C4-2B (cell line): ENCODE measurements around the gene CDKAL1.
"Not testable (repeated sequence)": the region's sequence is repeated elsewhere in the genome, so short reads cannot be mapped to it uniquely, and the experiment has no call there.

Experiments
- ZFX ChIP-seq: fragments of 450-650 bp; IDR thresholded peaks from 2 replicates; pipeline ENCODE4 v1.6.1; 2017
- TF ChIP-seq, protein P1 (sequence below): fragments of 450-650 bp; conservative IDR thresholded peaks from 2 replicates; pipeline ENCODE4 v1.5.1; 2017; ENCODE audit warnings: mild to moderate bottlenecking

DNA sequence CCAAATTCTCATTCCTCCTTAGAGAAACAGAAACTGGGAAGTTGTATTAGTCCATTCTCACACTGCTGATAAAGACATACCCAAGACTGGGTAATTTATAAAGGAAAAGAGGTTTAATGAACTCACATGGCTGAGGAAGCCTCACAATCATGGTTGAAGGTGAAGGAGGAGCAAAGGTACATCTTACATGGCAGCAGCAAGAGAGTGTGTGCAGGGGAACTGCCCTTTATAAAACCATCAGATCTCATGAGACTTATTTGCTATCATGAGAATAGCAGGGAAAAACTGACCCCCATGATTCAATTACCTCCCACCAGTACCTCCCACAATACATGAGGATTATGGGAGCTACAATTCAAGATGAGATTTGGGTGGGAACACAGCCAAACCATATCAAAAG, 720.2 kb downstream of the CDKAL1 start:
- TF ChIP-seq, protein P1, sequence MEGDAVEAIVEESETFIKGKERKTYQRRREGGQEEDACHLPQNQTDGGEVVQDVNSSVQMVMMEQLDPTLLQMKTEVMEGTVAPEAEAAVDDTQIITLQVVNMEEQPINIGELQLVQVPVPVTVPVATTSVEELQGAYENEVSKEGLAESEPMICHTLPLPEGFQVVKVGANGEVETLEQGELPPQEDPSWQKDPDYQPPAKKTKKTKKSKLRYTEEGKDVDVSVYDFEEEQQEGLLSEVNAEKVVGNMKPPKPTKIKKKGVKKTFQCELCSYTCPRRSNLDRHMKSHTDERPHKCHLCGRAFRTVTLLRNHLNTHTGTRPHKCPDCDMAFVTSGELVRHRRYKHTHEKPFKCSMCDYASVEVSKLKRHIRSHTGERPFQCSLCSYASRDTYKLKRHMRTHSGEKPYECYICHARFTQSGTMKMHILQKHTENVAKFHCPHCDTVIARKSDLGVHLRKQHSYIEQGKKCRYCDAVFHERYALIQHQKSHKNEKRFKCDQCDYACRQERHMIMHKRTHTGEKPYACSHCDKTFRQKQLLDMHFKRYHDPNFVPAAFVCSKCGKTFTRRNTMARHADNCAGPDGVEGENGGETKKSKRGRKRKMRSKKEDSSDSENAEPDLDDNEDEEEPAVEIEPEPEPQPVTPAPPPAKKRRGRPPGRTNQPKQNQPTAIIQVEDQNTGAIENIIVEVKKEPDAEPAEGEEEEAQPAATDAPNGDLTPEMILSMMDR, result not testable (repeated sequence)
- not testable (repeated sequence) for TF ChIP-seq ZFX
